Erythroblast (primary cell): ENCODE measurements around the gene COBLL1.

Source experiments
- GATA1 ChIP-seq: IDR thresholded peaks from 2 replicates; pipeline ENCODE4 v1.6.1; 2011; ENCODE audit warnings: low read depth, mild to moderate bottlenecking, control low read depth, low read length, moderate library complexity
- POLR2A ChIP-seq: IDR thresholded peaks from 2 replicates; pipeline ENCODE4 v1.6.1; 2011; ENCODE audit warnings: mild to moderate bottlenecking, low read length

GRCh38 chr2:164879901-164880535, 38.4 kb upstream of the COBLL1 start:
- TF ChIP-seq POLR2A (no peak), GATA1 (no peak)
